Activated CD4-positive, CD25-positive, alpha-beta regulatory T cell treated with anti-CD3 and anti-CD28 coated beads, Interleukin-2, amount 50 U/mL, for 72 hours (primary cell): Measurements from ENCODE around the gene CACNG8.
A peak's percentile ranks its signal among the peaks of the same experiment; 100 is the strongest.
"Not testable (repeated sequence)": the region's sequence is repeated elsewhere in the genome, so short reads cannot be mapped to it uniquely, and the experiment has no call there.

ENCODE experiments used
- DNase-seq: peaks from one replicate; pipeline ENCODE4 v3.0.0; 2021

Gene CACNG8

DNA sequence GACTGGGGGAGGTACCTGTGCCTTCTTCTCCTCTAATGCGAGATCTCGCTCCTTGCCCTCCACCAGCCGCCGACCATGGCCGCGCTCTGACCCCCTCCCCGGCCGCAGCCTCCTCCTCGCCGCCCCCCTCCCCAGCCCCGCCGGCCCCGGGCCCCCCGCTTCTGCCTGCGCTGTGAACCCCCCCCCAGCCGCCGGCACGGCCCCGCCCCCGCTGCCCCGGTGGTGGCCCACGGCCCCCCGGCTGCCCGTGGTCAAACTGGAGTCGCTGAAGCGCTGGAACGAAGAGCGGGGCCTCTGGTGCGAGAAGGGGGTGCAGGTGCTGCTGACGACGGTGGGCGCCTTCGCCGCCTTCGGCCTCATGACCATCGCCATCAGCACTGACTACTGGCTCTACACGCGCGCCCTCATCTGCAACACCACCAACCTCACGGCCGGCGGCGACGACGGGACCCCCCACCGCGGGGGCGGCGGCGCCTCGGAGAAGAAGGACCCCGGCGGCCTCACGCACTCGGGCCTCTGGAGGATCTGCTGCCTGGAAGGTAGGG, at the start of gene CACNG8:
Gene CACNG8 (plus strand): TSS at position 51 of the 545 bp plus-strand sequence.
- DNase-seq = no peak

DNA sequence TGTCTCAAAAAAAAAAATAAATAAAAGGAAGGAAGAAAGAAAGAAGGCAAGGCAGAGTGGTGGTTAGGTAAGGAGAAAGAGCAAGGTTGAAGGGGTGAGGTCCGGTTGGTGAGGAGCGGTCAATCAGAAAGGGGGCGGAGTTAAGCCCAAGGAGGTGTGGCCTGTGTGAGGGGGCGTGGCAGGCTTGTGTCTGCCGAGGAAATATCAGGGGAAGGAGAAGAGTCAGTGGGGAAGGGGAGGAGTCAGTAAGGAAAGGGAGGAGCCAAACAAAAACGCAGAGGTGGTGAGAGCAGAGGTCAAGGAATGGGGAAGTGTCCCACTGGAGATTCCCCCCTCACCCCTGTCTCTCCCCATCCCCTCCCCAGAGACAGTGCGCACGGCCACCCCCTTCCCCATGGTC, 47.7 kb upstream of the CACNG8 start:
- DNase-seq = no peak

DNA sequence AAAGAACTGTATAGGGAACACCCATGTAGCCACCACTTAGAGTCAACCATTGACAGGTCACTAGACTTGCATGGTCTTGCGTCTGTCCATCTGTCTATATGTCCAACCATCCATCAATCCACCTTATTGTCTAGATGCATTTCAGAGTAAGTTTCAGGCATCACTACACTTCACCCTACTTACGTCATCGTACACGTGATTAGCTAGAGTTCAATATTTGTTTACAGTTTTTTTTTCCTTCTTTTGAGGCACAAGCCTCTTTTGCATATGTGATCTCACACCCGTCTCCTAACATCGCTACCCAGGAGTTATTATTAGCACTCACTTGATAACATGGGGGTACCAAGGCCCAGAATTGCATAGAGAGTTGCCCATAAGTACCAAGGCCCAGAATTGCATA, 46.7 kb upstream of the CACNG8 start:
- no peak for DNase-seq

DNA sequence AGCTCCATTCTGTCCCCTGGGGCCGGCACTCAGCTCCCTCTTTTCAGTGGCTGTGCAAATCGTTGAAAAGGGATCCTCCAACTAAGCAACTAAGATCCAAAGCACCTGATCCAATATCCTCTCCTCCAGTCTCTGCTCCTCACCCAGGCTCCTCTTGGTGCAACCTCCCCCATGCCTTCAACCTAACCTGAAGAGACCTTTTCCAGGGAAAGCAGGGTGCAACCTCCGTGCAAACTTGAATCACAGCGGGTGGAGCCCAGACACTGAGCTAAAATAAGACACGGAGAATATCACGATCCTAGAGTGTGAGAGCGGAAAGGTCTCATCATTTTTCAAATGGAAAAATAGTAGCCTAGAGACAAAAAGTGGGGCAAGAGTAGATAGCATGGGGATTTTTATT, 45.4 kb upstream of the CACNG8 start:
- DNase-seq = no peak

DNA sequence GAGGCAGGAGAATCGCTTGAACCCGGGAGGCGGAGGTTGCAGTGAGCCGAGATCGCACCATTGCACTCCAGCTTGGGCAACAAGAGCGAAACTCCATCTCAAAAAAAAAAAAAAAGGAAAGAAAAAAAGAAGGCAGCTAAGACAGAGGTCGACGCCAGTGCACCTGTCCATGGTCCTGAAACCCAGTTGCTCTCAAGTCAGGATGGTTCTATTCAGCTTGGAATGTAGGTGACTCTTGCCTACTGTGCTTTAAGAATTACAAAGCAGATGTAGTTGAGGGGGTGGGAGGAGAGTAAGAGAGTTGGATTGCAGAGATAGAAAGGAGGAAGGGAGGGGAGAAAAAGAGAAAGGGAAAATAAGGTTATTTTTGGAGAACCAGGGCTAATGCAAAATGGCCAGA, 35.0 kb upstream of the CACNG8 start:
- DNase-seq = no peak

DNA sequence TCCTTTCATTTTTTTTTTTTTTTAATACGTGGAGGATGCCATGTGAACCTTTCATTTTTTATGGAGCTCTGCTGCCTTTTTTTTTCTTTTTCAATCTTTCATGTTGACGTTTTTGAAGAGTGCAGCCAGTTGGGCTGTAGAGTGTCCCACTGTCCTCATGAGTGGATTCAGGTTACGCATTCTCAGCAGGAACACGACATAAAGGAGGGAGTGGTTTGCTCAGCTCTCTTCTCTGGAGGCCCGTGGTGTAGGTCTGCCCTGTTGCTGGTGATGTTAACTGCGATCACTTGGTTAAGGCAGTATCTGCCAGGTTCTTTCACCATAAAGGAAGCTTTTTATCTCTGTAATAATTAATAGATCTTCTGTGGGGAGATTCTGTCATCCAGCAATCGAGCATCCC, 26.7 kb upstream of the CACNG8 start:
- no peak for DNase-seq

DNA sequence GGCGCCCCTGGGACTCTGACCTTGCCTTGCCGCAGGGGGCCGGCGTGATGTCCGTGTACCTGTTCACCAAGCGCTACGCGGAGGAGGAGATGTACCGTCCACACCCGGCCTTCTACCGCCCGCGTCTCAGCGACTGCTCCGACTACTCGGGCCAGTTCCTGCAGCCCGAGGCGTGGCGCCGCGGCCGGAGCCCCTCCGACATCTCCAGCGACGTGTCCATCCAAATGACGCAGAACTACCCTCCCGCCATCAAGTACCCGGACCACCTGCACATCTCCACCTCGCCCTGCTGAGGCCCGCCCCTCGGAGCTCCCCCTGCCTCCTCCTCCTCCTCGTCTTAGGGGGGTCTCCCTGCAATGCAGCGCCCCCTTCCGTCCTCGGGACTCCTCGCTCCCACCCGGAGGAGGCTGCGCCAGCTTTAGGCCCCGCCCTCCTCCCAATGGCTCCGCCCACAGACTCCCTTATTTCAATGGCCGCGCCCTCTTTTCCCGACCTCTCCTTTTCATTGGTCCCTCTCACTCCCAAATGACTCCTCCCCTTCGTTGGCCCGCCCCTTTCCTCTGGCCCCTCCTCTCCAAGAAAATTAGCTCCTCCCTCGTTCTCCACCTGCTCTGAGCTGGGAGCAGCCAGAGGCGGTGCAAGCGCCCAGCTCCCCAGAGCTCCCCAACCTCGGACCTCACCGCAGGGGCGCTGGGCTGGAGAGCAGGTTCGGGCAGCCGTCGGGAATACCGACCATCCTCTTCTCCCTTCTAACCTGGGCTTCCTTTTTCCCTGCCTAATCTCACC, 20.5 kb upstream of the CACNG8 start:
- DNase-seq = peak; percentile 36

DNA sequence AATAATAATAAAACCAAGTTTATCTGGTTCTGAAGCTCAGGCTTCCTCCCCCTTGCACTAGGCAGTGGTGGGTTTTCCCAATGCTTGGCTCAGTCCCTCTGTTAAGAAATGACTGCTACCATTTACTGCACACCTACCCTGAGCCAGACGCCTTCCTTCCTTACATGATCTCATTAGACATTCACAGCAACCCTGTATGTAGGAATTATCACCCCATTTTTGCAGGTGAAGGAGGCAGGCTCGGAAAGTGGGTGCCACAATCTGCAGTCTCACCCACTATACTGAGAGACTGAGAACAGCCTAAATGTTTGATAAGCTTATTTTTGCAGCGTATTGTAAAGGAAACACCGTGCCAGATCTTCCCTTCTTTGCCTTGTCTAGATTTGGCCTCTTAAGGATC, 18.3 kb upstream of the CACNG8 start:
- DNase-seq = no peak

DNA sequence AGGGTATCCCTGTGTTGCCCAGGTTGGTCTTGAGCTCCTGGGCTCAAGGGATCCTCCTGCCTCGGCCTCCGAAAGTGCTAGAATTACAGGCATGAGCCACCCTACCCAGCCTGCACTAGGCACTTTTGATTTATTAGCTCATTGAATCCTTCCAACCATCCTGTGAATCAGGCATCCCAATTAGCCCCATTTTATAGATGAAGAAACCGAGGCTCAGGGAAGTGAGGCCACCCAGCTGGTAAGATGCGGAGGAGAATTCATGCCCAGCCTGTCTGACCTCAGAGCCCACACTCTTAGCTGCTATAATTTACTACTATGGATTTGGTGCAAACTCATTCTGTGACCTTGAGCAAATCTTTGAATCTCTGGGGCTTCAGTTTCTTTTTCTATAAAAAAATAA, 17.8 kb upstream of the CACNG8 start:
- no peak for DNase-seq

DNA sequence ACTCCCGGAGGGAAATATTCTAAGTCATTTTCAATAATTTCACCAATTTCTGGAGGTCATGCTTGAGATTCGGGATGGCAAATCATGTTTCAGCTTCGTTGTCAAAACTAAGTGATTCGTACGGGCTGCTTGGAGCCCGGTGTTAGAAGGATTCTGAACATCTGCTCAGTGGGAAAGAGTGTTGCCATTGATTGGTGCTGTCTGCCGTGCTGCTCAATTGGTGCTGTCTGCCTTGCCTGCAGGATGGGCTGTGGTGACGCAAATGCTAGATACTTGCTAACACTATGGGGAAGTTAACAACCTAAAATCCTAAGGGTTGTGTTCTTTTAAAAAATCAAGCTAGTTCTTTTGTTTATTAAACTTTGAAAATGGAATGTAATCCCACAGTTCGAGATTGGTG, 17.3 kb upstream of the CACNG8 start:
- no peak for DNase-seq

DNA sequence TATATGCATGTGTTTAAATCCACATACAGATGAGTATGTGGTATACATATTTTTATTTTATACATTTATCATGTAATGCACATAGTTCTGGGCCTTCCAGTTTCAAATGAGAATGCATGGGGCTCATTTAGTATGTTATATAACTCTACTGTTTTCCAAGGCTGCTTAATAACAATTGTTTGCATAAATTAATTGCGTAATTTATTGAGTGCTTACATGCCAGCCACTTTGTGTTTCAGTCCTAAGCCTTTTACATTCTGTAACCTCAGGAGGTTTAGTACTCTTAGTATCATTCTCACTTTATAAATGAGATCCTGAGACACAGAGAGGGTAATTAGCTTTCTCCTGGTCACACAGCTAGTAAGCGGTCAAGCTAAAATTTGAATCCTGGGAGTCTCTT, 16.7 kb upstream of the CACNG8 start:
- DNase-seq = no peak

DNA sequence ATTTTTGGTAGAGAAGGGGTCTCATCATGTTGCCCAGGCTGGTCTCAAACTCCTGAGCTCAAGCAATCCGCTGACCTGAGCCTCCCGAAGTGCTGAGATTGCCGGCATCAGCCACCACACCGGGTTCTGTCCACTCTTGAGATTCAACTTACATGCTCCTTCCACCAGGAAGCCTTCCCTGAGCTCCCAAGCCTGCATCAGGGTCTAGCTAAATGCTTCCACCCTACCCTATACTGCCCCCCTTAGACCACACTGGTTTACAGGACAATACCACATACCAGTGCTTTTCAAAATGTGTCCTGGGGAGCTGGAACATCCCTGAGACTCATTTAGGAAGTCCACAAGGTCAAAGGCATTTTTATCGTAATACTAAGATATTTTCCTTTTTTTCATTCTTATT, 15.1 kb upstream of the CACNG8 start:
- no peak for DNase-seq

DNA sequence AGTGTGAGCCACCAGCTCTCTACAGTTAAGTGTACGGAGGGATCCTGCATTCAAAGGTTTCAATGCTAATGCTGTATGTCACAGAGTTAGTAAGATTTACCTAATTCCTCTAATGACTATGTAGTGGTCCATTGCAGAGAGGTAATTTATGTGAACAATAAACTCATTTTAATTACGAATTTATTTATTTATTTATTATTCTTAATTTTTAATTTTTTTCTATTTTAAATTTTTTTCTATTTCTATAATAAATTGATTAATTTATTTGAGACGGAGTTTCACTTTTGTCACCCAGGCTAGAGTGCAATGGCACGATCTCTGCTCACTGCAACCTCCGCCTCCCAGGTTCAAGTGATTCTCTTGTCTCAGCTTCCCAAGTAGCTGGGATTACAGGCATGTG, 14.1 kb upstream of the CACNG8 start:
- DNase-seq = not testable (repeated sequence)

DNA sequence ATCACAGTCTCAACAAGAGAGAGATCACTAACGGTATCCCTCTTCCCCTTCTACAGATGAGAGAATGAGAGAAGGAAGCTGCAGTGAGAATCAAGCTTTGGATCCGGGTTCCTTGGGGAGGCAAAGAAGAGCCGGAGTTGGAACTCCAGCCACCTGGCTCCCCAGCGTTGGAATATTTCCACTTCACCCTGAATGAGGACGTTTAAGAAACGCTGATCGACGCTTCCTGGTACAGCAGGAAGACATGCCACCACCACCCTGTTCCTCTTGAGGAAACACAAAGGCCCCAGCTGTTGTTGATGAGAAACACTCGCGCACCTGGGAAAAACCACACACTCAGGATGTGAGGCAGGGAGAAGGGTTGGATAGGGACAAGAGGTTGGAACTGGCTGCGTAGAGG, 11.3 kb upstream of the CACNG8 start:
- DNase-seq = no peak

DNA sequence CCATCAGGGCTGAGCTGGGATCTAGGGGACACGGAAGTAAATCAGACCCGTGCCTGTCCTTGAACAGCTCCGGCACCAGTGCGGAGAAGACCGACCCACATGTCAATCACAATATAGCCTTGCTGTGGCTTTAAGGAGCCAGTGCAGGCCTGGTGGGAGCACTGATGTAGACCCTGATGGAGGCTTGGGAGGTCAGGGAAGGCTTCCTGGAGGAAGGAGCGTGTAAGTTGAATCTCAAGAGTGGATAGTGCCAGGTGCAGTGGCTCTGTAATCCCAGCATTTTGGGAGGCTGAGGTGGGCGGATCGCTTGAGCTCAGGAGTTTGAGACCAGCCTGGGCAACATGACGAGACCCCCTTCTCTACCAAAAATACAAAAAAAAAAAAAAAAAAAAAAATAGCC, 10.8 kb upstream of the CACNG8 start:
- DNase-seq = no peak

DNA sequence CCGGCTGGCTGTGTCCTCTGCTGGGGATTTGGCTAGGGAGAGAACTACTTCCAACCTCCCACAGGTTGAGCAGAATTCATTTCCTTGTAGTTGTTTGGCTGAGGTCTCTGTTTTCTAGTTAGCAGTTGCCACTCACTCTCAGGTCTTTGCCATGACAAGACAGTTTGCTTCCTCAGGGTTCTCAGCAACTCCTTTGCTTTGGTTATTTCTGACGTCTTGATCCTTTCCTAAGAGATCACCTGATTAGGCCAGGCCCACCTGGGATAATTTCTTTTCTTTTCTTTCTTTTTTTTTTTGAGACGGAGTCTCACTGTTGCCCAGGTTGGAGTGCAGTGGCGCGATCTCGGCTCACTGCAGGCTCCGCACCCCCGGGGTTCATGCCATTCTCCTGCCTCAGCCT, 9.4 kb upstream of the CACNG8 start:
- no peak for DNase-seq

DNA sequence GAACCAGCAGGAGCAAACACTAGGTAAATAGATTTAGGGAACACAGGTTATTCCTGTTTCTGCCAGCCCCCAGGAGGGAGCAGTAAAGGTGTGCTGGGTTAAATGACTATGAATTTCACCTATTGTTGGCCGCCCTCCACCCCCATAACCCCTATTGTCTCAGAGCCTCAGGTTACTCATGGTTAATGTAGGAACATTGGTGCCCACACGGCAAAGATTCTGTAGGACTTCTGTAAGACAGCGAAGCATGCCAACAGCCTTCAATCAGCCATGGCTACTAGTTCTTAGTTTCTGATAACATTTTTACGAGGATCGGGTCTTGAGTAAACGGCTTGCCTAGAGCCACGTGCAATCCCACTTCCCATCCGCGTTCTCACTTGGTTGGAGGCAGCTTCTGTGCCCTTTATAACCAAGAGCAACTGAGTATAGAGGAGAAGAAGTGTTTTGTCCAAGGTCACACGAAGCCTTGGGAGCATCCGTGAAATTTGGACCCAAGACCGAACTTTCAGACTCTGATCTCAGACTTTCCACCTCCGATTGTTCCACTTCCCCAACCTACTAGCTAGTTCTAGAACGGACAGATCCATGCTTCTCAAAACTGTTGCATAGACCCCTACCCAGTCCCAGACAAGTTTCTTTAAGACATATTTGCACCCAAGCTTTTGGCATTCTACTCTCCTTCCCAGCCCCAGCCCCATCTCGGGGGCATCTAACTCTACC, 5.1 kb upstream of the CACNG8 start:
- DNase-seq = no peak

DNA sequence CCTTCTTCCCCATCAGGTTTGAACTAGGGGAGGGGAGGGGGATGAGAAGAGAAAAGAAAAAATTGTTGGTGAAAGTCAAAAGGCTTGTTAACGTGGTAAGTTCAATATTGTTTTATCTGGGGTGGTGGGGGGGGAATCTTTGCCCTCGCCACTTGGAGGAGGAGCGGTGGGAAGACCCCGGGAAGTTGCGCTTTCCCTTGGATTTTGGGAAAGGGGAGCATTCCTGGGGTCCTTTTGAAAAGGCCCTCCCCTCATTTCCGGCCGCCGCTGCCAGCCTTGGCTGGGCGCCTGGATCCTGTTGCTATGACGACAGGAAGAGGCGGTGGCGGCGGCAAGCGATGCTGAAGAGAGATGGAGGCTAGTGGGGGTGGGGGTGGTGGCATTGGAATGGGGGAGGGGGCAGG, 4.6 kb upstream of the CACNG8 start:
- no peak for DNase-seq

DNA sequence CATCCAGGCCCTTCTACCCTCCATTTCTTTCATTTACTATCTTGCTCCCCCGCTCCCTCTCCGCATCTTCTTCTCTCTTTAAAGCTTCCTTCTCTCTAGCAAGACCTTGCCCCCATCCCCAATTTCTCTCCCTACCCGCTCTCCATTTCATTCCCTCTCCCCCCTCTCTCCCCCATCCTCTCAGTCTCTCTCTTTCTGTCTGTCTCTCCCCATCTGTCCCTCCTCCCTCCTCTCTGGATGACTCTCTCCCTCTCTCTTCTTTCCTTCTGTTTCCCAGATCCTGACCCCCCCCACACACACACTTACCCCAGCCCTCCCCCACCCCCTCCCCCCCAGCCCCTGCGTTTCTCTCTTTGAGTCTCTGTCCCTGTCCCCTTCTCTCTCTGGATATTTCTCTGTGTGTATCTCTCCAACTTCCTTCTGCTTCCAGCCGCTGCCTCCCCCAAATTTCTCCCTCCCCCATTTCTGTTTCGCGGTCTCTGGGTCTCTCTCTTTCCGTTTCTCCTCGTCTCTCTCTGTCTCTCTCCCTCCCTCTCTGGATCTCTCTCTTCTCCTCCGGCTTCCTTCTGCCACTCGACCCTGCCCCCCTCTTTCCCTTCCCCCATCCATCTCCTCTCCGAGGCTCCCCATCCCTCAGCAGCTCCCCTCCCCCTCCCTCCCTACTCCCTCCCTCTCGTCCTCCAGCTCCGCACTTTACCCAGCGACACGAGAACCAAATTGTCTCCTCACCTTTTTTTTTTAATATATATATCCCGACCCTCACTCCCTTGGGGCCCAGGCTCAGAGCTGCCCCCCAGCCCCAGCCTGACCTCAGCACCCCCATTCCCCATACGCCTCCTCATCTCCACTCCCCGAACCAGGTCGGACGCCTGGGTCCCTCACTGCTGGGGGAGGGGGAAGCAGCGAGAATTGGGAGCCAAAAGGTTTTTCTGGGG, 3.6 kb upstream of the CACNG8 start:
- no peak for DNase-seq

DNA sequence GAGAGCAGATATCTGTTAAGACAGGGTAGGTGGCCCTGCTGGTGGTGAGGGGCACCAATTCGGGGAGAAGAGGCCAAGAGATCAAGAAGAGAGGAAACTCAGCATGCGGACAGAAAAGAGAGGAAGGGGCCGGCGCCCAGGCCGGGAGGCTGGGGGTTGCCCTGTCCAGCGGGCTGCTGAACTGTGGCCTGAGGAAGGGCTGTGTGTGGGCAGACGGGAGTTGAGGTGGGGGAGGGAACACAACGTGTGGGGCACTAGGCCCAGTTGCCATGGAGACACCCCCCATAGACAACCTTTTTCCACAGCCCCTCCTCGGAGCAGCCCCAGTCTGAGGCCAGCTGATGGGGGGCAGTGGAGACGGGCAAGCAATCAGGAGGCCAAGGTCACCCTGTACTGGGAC, 2.5 kb upstream of the CACNG8 start:
- no peak for DNase-seq

DNA sequence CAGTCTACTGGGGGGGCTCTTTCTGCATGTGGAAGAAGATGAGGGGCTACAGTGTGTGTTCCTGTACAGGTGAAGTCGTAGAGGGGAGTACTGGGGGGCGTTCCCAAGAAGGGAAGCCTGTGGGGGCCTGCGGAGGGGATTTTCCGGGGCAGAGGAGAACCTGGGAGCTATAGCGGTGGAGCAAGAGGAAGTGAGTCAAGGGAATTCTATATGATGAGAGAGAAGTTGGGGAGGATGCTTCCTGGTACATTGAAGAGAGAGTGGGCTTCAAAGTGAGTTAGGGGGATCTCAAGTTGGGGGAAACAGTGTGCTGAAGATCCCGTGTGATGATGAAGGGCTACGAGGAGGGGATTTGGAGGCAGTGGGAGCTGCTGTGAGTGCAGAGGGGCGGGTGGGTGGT, 1.9 kb upstream of the CACNG8 start:
- no peak for DNase-seq

DNA sequence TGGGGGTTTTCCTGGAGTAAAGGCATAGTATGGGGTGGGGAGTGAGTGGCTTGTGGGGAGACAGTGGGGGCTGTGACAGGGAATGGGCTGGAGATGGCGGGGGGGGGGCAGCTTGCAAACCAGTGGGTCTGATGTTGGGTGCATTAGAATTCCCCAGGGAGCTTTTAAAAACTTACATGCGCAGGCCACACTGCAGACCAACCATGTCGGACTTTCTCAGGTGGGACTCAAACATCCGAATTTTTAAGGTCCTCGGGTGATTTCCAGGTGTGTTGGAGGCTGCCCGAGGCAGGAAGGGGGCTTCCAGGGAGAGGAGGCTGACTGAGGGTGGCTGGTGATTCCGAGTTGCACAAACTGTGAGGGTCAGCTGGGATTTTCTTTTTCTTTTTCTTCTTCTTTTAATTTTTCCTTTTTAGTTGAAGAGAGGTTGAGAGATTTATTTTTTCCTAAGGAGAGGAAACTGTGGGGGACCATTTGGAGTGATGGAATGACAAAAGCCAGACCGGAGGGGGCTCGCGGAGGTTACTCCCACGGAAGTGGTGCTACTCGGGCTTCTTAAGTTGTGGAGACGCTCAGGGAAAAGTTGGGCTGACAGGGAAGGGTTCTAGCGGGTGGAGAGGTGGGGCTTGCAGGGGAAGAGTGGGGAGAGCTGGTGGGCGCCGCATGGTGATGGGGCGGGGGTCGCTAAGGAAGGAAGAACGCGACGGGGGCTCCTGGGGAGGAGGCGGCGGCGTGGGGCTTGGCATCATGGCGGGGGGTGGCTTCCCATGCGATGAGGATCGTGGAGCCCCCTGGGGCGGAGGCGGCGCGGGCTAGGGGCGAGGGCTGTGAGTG, 997 bp upstream of the CACNG8 start:
- no peak for DNase-seq
